Kidney (tissue), 22 donors: Measurements from ENCODE around the gene C9orf153. TPM values are rescaled to one million over a fixed set of nuclear protein-coding genes. Genes with fewer than 3 reads are reported as not detected.

Source experiments
- DNase-seq, 5 donors: peaks; one replicate each; pipeline ENCODE4 v3.0.0-alpha.2; 2013 to 2020
- FAIRE-seq: peaks from 2 replicates; lab custom pipeline; 2012; peaks lifted over from hg19 to GRCh38; lab: Jason Lieb, UNC
- H3K27ac ChIP-seq, 2 donors: one replicate each; pipeline ENCODE4 v1.7.0; 2013; ENCODE audit warnings: low read depth in 2 of 2, low read length in 2 of 2, inconsistent platforms in 1 of 2
- H3K27me3 ChIP-seq: one replicate; pipeline ENCODE4 v1.7.1; 2013; ENCODE audit warnings: low read length, inconsistent platforms; ENCODE audit not compliant: control insufficient read depth, insufficient read depth
- H3K36me3 ChIP-seq, 3 donors: one replicate each; pipeline versions ENCODE4 v1.7.0 to v1.7.1; 2013; ENCODE audit warnings: low read length in 3 of 3, control low read depth in 1 of 3, inconsistent platforms in 1 of 3; ENCODE audit not compliant: insufficient read depth in 3 of 3, control insufficient read depth in 2 of 3
- H3K4me1 ChIP-seq, 3 donors: one replicate each; pipeline versions ENCODE4 v1.7.0 to v1.7.1; 2013; ENCODE audit warnings: low read length in 3 of 3, inconsistent platforms in 1 of 3, low read depth in 1 of 3; ENCODE audit not compliant: control insufficient read depth in 2 of 3, insufficient read depth in 2 of 3
- H3K4me3 ChIP-seq, 3 donors: one replicate each; pipeline versions ENCODE4 v1.7.0 to v1.8.1; 2013; ENCODE audit warnings: low read length in 3 of 3, control low read depth in 1 of 3, inconsistent platforms in 1 of 3
- H3K9ac ChIP-seq, 3 donors: one replicate each; pipeline versions ENCODE4 v1.7.0 to v1.7.1; 2013; ENCODE audit warnings: low read length in 3 of 3, control low read depth in 1 of 3, inconsistent platforms in 1 of 3
- H3K9me3 ChIP-seq, 3 donors: one replicate each; pipeline versions ENCODE4 v1.7.0 to v1.7.1; 2013; ENCODE audit warnings: low read length in 3 of 3, control low read depth in 1 of 3, inconsistent platforms in 1 of 3; ENCODE audit not compliant: control insufficient read depth in 2 of 3, insufficient read depth in 1 of 3
- CTCF ChIP-seq: IDR thresholded peaks from 3 replicates; pipeline ENCODE4 v1.5.1; 2012; ENCODE audit warnings: mild to moderate bottlenecking, moderate library complexity, borderline replicate concordance; ENCODE audit not compliant: insufficient read depth; ENCODE audit errors: extremely low read depth
- intact Hi-C: fragments of 100-400 bp; cut with DNase I; formaldehyde crosslinking; loops from one replicate; pipeline ENCODE4 v1.11.1; 2022
- long read RNA-seq, 10 donors: library from polyadenylated mRNA in 1 of 10; unstranded in 1 of 10; transcript quantifications; one replicate each; pipeline ENCODE4 v2.0.0 and lab custom pipeline, GENCODE V29; 2021 to 2026
- polyA plus RNA-seq: library from polyadenylated mRNA; stranded (reverse); fragments of 350-450 nt; fragmentation: Illumina TruSeq; extraction: RNeasy Lipid Tissue Mini Kit (QIAGEN cat#74804); gene quantifications from one replicate; pipeline ENCODE4 v1.2.3, GENCODE V29; 2014; ENCODE audit warnings: low read depth, low replicate concordance; ENCODE audit not compliant: insufficient read depth
- total RNA-seq: library from RNA; stranded (reverse); fragmentation: NEBNext Ultra II Directional; extraction: Animal tissue kit (Norgen Biotek cat#: 25700); gene quantifications from one replicate; pipeline ENCODE4 v1.2.1, GENCODE V29; 2021
- donor health status: control.
- donor health status: control.
- donor health status: control.
- donor health status: control.
- donor health status: control.
- donor health status: DM: yes; HTN: yes; CAD: no.
- donor health status: Normal renal cell carcinoma (clear cell type).

The C9orf153 gene
- not detected for total RNA-seq
- polyA plus RNA-seq: not detected
- long read RNA-seq, donor 1: 0 reads
- long read RNA-seq, donor 2: 0 reads
- long read RNA-seq, donor 3: 0 reads
- long read RNA-seq, donor 4: 0 reads
- long read RNA-seq, donor 5: 0 reads
- long read RNA-seq, donor 6: 0 reads
- long read RNA-seq, donor 7: 0 reads
- long read RNA-seq, donor 8: 0 reads
- long read RNA-seq, donor 9: 0 reads
- long read RNA-seq, donor 10: 0 reads

- Histone ChIP-seq H3K27ac (no peak within 1 kb of the TSS), H3K9ac (no peak within 1 kb of the TSS), H3K4me3 (no peak within 1 kb of the TSS), H3K27me3 (no peaks in the 10 kb centered on the region), H3K36me3 (peaks cover 0 to 16% (median 11%) of the 10 kb centered on the region in 3 donors), H3K9me3 (no peaks in the 10 kb centered on the region), H3K4me1 (peaks cover 0 to 3% (median 0%) of the 10 kb centered on the region in 3 donors)
- intact Hi-C loops: no loop called here
- no peak for TF ChIP-seq CTCF
- DNase-seq (no peak), FAIRE-seq (no peak)
These were observed at the start of gene C9orf153 for GRCh38 chr9:86259557-86259956. Gene C9orf153, minus strand, starts transcription at chr9:86259657. Its CDS starts 30,054 bp downstream, at chr9:86229603.

- Histone ChIP-seq H3K9ac (no peak overlapping the region), H3K27me3 (no peaks in the 10 kb centered on the region), H3K27ac (no peak overlapping the region), H3K4me3 (no peak overlapping the region), H3K36me3 (peaks cover 2 to 43% (median 29%) of the 10 kb centered on the region in 3 donors), H3K9me3 (no peaks in the 10 kb centered on the region), H3K4me1 (no peaks in the 10 kb centered on the region)
- no peak for TF ChIP-seq CTCF
- intact Hi-C loops: no loop called here
- DNase-seq (no peak), FAIRE-seq (no peak)
These were observed 49.2 kb upstream of the C9orf153 start for GRCh38 chr9:86308687-86309086.

- FAIRE-seq: no peak
- Histone ChIP-seq H3K4me1 (no peaks in the 10 kb centered on the region), H3K9me3 (no peaks in the 10 kb centered on the region), H3K9ac (no peak overlapping the region), H3K4me3 (no peak overlapping the region), H3K36me3 (peaks cover 8 to 61% (median 27%) of the 10 kb centered on the region in 3 donors), H3K27me3 (no peaks in the 10 kb centered on the region), H3K27ac (no peak overlapping the region)
- intact Hi-C loops: no loop called here
- TF ChIP-seq CTCF: no peak
- peak in 1 of 5 donors; percentile 9 for DNase-seq
These were observed 44.8 kb upstream of the C9orf153 start for GRCh38 chr9:86304236-86304730.
